Measurements from ENCODE around the gene MAP2K3.

Gene MAP2K3

DNA sequence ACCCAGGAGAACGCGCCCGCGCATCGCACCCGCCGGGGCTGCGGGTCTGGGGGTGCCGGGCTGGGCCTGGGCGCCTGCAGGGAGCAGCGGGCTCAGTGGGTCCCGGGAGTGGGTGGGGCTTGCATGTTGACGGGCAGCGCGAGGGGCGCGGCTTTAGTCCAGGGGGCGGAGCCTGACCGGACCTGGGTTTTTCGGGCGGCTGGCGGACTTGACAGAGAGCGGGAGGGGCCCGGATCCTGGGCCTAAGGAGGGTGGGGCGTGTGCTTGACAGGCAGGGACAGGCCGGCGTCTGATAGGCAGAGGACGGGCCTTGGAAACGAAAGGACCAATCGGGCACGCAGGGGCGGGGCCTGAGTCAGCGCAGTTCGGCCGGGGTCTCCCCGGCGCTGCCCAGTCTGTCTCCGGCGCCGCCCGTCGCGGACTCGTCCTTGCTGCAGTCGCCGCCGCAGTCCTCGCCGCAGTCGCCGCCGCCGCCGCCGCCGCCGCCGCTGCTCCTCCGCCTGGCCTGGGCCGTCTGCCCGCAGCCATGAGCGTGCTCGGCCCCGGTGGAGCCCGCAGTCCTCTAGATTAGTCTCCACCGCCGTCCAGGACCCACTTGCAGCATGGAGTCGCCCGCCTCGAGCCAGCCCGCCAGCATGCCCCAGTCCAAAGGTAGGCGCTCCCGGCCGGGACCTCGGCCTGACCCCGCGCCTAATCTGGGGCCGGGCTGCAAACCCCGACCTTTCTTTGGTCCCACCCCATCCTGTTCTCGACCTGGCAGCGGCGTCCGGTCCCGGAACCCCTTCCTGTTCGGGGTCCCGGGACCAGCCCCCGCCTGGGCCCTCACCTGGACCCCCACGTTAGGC, at the start of gene MAP2K3 (continued):
- TF ChIP-seq, protein P1, sequence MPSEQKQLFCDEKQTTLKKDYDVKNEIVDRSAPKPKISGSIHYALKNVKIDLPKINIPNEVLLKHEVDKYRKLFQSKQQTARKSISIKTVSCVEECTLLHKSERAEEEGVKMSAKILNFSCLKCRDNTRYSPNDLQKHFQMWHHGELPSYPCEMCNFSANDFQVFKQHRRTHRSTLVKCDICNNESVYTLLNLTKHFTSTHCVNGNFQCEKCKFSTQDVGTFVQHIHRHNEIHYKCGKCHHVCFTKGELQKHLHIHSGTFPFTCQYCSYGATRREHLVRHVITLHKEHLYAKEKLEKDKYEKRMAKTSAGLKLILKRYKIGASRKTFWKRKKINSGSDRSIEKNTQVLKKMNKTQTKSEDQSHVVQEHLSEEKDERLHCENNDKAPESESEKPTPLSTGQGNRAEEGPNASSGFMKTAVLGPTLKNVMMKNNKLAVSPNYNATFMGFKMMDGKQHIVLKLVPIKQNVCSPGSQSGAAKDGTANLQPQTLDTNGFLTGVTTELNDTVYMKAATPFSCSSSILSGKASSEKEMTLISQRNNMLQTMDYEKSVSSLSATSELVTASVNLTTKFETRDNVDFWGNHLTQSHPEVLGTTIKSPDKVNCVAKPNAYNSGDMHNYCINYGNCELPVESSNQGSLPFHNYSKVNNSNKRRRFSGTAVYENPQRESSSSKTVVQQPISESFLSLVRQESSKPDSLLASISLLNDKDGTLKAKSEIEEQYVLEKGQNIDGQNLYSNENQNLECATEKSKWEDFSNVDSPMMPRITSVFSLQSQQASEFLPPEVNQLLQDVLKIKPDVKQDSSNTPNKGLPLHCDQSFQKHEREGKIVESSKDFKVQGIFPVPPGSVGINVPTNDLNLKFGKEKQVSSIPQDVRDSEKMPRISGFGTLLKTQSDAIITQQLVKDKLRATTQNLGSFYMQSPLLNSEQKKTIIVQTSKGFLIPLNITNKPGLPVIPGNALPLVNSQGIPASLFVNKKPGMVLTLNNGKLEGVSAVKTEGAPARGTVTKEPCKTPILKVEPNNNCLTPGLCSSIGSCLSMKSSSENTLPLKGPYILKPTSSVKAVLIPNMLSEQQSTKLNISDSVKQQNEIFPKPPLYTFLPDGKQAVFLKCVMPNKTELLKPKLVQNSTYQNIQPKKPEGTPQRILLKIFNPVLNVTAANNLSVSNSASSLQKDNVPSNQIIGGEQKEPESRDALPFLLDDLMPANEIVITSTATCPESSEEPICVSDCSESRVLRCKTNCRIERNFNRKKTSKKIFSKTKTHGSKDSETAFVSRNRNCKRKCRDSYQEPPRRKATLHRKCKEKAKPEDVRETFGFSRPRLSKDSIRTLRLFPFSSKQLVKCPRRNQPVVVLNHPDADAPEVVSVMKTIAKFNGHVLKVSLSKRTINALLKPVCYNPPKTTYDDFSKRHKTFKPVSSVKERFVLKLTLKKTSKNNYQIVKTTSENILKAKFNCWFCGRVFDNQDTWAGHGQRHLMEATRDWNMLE (tag by site-specific recombination; conservative IDR thresholded peaks at IDR 0.05; ENCODE audit: low read depth), result no peak
- no peak for TF ChIP-seq ZNF510 (tag by site-specific recombination; IDR thresholded peaks at IDR 0.05; ENCODE audit: insufficient replicate concordance)
- TF ChIP-seq KLF8 (tag by site-specific recombination; IDR thresholded peaks at IDR 0.05), result peak; percentile 50
- TF ChIP-seq, protein P2, sequence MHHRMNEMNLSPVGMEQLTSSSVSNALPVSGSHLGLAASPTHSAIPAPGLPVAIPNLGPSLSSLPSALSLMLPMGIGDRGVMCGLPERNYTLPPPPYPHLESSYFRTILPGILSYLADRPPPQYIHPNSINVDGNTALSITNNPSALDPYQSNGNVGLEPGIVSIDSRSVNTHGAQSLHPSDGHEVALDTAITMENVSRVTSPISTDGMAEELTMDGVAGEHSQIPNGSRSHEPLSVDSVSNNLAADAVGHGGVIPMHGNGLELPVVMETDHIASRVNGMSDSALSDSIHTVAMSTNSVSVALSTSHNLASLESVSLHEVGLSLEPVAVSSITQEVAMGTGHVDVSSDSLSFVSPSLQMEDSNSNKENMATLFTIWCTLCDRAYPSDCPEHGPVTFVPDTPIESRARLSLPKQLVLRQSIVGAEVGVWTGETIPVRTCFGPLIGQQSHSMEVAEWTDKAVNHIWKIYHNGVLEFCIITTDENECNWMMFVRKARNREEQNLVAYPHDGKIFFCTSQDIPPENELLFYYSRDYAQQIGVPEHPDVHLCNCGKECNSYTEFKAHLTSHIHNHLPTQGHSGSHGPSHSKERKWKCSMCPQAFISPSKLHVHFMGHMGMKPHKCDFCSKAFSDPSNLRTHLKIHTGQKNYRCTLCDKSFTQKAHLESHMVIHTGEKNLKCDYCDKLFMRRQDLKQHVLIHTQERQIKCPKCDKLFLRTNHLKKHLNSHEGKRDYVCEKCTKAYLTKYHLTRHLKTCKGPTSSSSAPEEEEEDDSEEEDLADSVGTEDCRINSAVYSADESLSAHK (tag by site-specific recombination; IDR thresholded peaks at IDR 0.05), result no peak
- no peak for TF ChIP-seq ZNF140 (tag by site-specific recombination; IDR thresholded peaks at IDR 0.05)
- no peak for TF ChIP-seq ZNF239 (tag by site-specific recombination; IDR thresholded peaks at IDR 0.05)
- TF ChIP-seq, protein P3, sequence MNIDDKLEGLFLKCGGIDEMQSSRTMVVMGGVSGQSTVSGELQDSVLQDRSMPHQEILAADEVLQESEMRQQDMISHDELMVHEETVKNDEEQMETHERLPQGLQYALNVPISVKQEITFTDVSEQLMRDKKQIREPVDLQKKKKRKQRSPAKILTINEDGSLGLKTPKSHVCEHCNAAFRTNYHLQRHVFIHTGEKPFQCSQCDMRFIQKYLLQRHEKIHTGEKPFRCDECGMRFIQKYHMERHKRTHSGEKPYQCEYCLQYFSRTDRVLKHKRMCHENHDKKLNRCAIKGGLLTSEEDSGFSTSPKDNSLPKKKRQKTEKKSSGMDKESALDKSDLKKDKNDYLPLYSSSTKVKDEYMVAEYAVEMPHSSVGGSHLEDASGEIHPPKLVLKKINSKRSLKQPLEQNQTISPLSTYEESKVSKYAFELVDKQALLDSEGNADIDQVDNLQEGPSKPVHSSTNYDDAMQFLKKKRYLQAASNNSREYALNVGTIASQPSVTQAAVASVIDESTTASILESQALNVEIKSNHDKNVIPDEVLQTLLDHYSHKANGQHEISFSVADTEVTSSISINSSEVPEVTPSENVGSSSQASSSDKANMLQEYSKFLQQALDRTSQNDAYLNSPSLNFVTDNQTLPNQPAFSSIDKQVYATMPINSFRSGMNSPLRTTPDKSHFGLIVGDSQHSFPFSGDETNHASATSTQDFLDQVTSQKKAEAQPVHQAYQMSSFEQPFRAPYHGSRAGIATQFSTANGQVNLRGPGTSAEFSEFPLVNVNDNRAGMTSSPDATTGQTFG (tag by site-specific recombination; IDR thresholded peaks at IDR 0.05; ENCODE audit: borderline replicate concordance), result no peak
- no peak for TF ChIP-seq MEIS1 (CRISPR knock-in tag; IDR thresholded peaks at IDR 0.05; ENCODE audit: borderline replicate concordance)
- no peak for TF ChIP-seq SP7 (tag by site-specific recombination; IDR thresholded peaks at IDR 0.05)
- TF ChIP-seq ZNF223 (tag by site-specific recombination; IDR thresholded peaks at IDR 0.05), result no peak
- TF ChIP-seq ZNF548 (tag by site-specific recombination; IDR thresholded peaks at IDR 0.05), result no peak
- no peak for TF ChIP-seq ZNF366 (tag by site-specific recombination; conservative IDR thresholded peaks at IDR 0.05)
- no peak for TF ChIP-seq YY2 (tag by site-specific recombination; IDR thresholded peaks at IDR 0.05)
- TF ChIP-seq ZNF785 (tag by site-specific recombination; IDR thresholded peaks at IDR 0.05), result no peak
- TF ChIP-seq, protein P4, sequence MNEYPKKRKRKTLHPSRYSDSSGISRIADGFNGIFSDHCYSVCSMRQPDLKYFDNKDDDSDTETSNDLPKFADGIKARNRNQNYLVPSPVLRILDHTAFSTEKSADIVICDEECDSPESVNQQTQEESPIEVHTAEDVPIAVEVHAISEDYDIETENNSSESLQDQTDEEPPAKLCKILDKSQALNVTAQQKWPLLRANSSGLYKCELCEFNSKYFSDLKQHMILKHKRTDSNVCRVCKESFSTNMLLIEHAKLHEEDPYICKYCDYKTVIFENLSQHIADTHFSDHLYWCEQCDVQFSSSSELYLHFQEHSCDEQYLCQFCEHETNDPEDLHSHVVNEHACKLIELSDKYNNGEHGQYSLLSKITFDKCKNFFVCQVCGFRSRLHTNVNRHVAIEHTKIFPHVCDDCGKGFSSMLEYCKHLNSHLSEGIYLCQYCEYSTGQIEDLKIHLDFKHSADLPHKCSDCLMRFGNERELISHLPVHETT (tag by site-specific recombination; IDR thresholded peaks at IDR 0.05), result no peak
- no peak for TF ChIP-seq ZNF341 (tag by site-specific recombination; IDR thresholded peaks at IDR 0.05; ENCODE audit: low read depth)
- TF ChIP-seq, protein P5, sequence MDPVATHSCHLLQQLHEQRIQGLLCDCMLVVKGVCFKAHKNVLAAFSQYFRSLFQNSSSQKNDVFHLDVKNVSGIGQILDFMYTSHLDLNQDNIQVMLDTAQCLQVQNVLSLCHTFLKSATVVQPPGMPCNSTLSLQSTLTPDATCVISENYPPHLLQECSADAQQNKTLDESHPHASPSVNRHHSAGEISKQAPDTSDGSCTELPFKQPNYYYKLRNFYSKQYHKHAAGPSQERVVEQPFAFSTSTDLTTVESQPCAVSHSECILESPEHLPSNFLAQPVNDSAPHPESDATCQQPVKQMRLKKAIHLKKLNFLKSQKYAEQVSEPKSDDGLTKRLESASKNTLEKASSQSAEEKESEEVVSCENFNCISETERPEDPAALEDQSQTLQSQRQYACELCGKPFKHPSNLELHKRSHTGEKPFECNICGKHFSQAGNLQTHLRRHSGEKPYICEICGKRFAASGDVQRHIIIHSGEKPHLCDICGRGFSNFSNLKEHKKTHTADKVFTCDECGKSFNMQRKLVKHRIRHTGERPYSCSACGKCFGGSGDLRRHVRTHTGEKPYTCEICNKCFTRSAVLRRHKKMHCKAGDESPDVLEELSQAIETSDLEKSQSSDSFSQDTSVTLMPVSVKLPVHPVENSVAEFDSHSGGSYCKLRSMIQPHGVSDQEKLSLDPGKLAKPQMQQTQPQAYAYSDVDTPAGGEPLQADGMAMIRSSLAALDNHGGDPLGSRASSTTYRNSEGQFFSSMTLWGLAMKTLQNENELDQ (tag by site-specific recombination; IDR thresholded peaks at IDR 0.05; ENCODE audit: low read depth), result no peak
- TF ChIP-seq, protein P6, sequence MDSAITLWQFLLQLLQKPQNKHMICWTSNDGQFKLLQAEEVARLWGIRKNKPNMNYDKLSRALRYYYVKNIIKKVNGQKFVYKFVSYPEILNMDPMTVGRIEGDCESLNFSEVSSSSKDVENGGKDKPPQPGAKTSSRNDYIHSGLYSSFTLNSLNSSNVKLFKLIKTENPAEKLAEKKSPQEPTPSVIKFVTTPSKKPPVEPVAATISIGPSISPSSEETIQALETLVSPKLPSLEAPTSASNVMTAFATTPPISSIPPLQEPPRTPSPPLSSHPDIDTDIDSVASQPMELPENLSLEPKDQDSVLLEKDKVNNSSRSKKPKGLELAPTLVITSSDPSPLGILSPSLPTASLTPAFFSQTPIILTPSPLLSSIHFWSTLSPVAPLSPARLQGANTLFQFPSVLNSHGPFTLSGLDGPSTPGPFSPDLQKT (IDR thresholded peaks at IDR 0.05; ENCODE audit: borderline replicate concordance, low read depth, low read length), result no peak
- no peak for TF ChIP-seq ZNF354C (tag by site-specific recombination; IDR thresholded peaks at IDR 0.05; ENCODE audit: borderline replicate concordance, low read depth)
- peak; percentile 57 for TF ChIP-seq ZNF335 (tag by site-specific recombination; conservative IDR thresholded peaks at IDR 0.05)
- TF ChIP-seq ZNF530 (tag by site-specific recombination; IDR thresholded peaks at IDR 0.05; ENCODE audit: low read depth), result no peak
- no peak for TF ChIP-seq ZNF114 (tag by site-specific recombination; IDR thresholded peaks at IDR 0.05)

Data from HEK293 (cell line).